K562 (cell line): ENCODE measurements around the gene HAPSTR1.

ENCODE experiments used
- COPS2 ChIP-seq: fragments of 450-650 bp; conservative IDR thresholded peaks from 2 replicates; pipeline ENCODE4 v1.6.1; 2016; ENCODE audit warnings: mild to moderate bottlenecking, moderate library complexity
- CTCF ChIP-seq, 3 experiments: IDR thresholded peaks in 2 of 3; conservative IDR thresholded peaks in 1 of 3; 2 replicates each; pipeline ENCODE4 v1.5.1; 2011 to 2012; ENCODE audit warnings: low read length in 3 of 3, mild to moderate bottlenecking in 3 of 3, control low read depth in 2 of 3, improper control_type of control experiment in 1 of 3, inconsistent platforms in 1 of 3, low read depth in 1 of 3, mixed read lengths in 1 of 3, moderate library complexity in 1 of 3; ENCODE audit not compliant: insufficient read depth in 2 of 3
- EHMT2 ChIP-seq: fragments of 450-650 bp; IDR thresholded peaks from 2 replicates; pipeline ENCODE4 v1.6.1; 2018; ENCODE audit warnings: antibody characterized with exemption
- FOXM1 ChIP-seq, 2 experiments: fragments of 450-650 bp in 1 of 2; sonication (generic) in 1 of 2; formaldehyde crosslinking in 1 of 2; IDR thresholded peaks; 2 replicates each; pipeline versions ENCODE4 v1.6.1 to v1.9.0; 2017 to 2022; ENCODE audit warnings: low read depth in 2 of 2, mild to moderate bottlenecking in 2 of 2, missing genetic modification reagents in 1 of 2, moderate library complexity in 1 of 2
- HBP1 ChIP-seq: fragments of 450-650 bp; formaldehyde crosslinking; IDR thresholded peaks from 2 replicates; pipeline ENCODE4 v1.4.0; 2022; ENCODE audit warnings: missing genetic modification characterization
- JUNB ChIP-seq: fragments of 450-650 bp; formaldehyde crosslinking; conservative IDR thresholded peaks from 2 replicates; pipeline ENCODE4 v1.4.0; 2020; ENCODE audit warnings: mild to moderate bottlenecking
- KDM1A ChIP-seq, 2 experiments: fragments of 450-650 bp; IDR thresholded peaks; 2 replicates each; pipeline ENCODE4 v1.6.1; 2016; ENCODE audit warnings: mild to moderate bottlenecking in 2 of 2
- NCOR1 ChIP-seq: fragments of 450-650 bp; IDR thresholded peaks from 2 replicates; pipeline ENCODE4 v1.6.1; 2016; ENCODE audit warnings: mild to moderate bottlenecking, moderate library complexity
- NFIC ChIP-seq: fragments of 450-650 bp; IDR thresholded peaks from 2 replicates; pipeline ENCODE4 v1.6.1; 2017; ENCODE audit warnings: mild to moderate bottlenecking, inconsistent platforms
- USF1 ChIP-seq: sonication (generic); formaldehyde crosslinking; IDR thresholded peaks from 2 replicates; pipeline ENCODE4 v1.9.0; 2022; ENCODE audit warnings: mild to moderate bottlenecking, missing genetic modification reagents
- ZKSCAN1 ChIP-seq: fragments of 150-350 bp; IDR thresholded peaks from 2 replicates; pipeline ENCODE4 v1.6.1; 2016; ENCODE audit warnings: low read depth, low read length
- ZNF311 ChIP-seq: fragments of 250-450 bp; sonication (Bioruptor Pico); IDR thresholded peaks from 2 replicates; pipeline ENCODE4 v1.4.0; 2020; ENCODE audit warnings: mild to moderate bottlenecking, moderate library complexity
- ZNF512 ChIP-seq: IDR thresholded peaks from 2 replicates; pipeline ENCODE4 v1.6.1; 2016; ENCODE audit warnings: missing genetic modification characterization, missing compliant biosample characterization

- TF ChIP-seq KDM1A (IDR thresholded peaks at IDR 0.05): no peak
- no peak for TF ChIP-seq CTCF (IDR thresholded peaks at IDR 0.05 in 2 of 3, conservative IDR thresholded peaks at IDR 0.05 in 1 of 3; ENCODE audit: insufficient read depth in 2 of 3, low read depth in 1 of 3, low read length in 3 of 3)
- no peak for TF ChIP-seq ZNF512
- no peak for TF ChIP-seq ZKSCAN1
- TF ChIP-seq HBP1 (CRISPR knock-in tag): no peak
- TF ChIP-seq NFIC: no peak
- TF ChIP-seq COPS2: no peak
- TF ChIP-seq NCOR1: no peak
- TF ChIP-seq FOXM1 (IDR thresholded peaks at IDR 0.05; ENCODE audit: low read depth): no peak
- no peak for TF ChIP-seq FOXM1 (CRISPR knock-in tag; IDR thresholded peaks at IDR 0.05; ENCODE audit: low read depth)
- TF ChIP-seq JUNB (CRISPR knock-in tag): no peak
- TF ChIP-seq EHMT2: no peak
- TF ChIP-seq ZNF311 (CRISPR knock-in tag): no peak
- TF ChIP-seq USF1: no peak
These were observed 31.2 kb upstream of the HAPSTR1 start for GRCh38 chr16:9060225-9060624.
